Measurements from ENCODE around the gene TMEM92.

GRCh38 chr17:50280068-50280467 is 5.8 kb downstream of the TMEM92 start:
- TF ChIP-seq CTCF (IDR thresholded peaks at IDR 0.05), result no peak
- no peak for TF ChIP-seq ZFX (IDR thresholded peaks at IDR 0.05; ENCODE audit: borderline replicate concordance)
